GM21528 (cell line): ENCODE measurements around the gene SLC6A18.
"Not testable (repeated sequence)": the region's sequence is repeated elsewhere in the genome, so short reads cannot be mapped to it uniquely, and the experiment has no call there.

Source experiments
- ATAC-seq: cut with Tn5 transposase; IDR thresholded peaks from one replicate; pipeline ENCODE4 v1.9.1; 2021; ENCODE audit warnings: mild to moderate bottlenecking, moderate library complexity; ENCODE audit not compliant: unreplicated experiment, low FRiP score

SLC6A18 gene

DNA sequence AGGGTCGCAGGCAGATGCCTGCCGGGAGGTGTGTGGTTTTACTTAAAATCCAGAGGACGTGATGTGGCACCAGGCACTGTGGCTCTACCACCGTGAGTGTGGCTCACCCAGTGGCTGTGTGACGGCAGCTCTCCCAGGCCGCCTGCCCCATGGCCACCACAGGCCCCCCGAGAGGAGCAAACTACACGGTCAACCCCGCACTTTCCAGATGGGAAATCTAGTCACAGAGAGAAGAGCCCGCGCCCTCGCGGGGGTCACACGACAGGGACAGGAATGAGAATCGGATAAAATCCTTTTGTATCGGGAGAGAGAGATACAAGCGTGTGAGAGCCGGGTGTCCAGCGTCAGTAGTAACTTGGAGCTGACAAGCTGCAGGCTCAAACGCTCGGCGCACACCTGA, 45.2 kb downstream of the SLC6A18 start:
- ATAC-seq = no peak

DNA sequence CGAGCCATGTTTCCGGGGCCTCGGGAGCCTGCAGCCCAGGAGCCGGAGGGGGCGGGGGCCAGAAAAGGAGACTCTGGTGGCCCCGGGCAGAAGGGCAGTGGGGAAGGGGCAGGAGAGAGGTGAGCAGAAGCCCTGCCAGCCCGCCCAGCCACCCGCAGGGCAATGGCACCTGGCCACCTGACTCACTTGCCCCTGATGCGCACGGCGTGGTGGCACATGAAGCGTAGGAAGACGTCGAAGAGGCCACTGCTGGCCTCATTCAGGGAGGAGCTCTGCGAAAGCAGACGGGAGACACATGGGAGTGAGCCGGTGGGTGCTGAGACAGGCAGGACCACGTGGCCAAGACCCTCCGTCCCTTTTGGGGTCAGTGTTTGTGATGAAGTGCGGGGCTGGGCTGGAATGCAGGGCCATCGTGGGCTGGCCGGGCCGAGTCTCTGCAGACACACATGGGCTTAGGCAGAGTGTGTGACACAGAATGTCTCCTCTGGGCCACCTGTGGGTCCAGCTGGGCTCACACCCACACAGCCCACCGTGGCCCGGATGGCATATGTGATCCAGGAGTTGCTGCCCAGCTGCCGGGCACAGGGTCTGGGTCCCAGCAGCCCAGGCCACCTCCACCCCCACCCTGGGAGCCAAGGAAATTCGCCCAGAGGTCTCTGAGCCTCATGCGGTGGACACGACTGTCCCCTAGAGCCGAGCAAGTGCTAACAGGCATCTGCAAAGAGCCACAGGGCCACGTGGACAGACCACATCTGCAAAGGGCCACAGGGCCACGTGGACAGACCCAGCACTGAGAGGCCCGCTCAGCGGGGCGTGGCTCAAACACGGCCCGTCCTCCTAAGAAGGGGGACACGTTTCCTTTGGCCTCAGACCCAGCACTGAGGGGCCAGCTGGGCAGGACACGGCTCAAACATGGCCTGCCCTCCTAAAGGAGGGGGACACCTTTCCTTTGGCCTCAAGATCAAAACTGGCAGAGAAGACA, 46.0 kb downstream of the SLC6A18 start:
- no peak for ATAC-seq

DNA sequence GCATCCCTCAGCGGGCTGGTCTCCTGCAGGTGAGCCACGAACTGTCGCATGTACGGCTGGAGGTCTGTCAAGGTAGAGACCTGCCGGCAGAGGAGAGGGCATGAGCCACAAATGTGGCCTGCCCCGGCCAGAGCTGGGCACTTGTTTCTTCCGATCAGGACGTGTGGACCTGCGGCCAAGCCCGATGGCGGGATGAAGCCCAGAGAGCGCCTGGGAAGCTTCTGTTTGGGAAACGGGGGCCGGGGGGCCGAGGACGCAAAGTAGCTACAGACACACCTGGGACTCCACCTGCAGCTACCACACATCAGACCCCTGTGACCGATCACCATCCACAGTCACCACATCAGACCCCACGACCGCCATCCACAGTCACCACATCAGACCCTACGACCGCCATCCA, 47.0 kb downstream of the SLC6A18 start:
- no peak for ATAC-seq

DNA sequence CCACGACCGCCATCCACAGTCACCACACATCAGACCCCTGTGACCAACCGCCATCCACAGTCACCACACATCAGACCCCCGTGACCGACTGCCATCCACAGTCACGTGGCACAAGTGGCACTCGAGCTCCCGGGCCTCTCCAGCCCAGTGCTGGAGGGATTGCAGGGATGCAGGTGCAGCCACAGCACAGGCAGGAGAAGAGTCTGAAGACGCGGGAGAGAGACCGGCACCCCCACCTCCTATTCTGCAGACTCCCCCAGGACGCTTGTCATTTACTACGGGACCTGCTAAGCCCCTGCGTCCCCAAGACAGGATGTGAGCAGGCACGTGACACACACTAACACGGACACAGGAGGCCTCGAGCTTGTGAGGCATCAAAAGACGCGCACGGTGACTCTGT, 48.6 kb downstream of the SLC6A18 start:
- ATAC-seq = no peak

DNA sequence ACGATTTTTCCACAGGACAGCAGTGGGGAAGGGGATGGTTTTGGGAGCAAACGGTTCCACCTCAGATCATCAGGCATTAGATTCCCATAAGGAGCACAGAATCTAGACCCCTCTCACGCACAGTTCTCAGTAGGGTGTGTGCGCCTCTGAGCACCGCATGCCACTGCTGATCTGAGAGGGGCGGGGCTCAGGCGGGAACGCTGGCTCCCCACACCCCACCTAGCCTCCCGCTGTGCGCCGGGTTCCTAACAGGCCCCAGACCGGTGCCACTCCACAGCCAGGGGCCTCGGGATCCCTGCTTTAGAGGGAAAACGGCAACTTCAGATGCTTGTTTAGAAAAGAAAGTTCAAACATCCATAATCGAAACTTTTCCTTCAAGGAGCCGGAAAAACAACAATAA, 49.3 kb downstream of the SLC6A18 start:
- ATAC-seq = no peak

DNA sequence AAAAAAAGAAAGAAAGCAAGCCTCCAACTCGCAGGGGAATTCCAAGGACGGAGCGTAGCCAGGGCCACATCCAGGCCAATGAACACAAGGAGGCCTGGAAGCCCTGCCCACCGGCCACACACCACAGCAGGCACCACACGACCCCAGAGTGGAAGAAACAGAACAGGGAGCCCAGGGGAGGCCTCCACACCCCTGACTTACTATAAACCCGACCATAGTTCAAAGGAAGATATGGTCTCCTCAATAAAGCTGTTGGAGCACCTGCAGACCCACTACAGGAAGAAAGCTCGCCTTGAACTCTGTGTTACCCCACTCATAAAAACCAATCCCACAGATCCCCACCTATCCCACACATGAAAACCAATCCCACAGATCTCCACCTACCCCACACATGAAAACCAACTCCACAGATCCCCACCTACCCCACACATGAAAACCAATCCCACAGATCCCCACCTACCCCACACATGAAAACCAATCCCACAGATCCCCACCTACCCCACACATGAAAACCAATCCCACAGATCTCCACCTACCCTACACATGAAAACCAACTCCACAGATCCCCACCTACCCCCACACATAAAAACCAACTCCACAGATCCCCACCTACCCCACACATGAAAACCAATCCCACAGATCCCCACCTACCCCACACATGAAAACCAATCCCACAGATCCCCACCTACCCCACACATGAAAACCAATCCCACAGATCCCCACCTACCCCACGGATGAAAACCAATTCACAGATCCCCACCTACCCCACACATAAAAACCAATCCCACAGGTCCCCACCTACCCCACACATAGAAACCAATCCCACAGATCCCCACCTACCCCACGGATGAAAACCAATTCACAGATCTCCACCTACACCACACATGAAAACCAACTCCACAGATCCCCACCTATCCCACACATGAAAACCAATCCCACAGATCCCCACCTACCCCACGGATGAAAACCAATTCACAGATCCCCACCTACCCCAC, 50.5 kb downstream of the SLC6A18 start:
- not testable (repeated sequence) for ATAC-seq

DNA sequence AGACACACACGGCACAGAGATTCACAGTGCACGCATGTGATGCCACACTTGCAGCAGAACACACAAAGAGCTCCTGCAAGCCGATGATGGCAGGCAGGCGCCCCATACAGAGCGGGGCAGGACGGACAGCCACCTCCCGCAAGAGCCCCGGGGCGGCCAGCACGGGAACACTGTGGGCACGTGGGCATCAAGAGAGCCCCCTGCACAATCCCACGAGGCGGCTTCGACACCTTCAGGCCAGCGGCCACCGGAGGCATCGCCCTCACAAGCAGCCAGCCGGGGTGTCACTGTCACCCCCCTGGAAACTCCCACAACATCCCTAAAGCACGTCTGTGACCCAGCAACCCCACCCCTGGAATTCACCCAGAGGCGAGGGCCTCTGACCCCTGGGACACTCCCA, 51.7 kb downstream of the SLC6A18 start:
- no peak for ATAC-seq

DNA sequence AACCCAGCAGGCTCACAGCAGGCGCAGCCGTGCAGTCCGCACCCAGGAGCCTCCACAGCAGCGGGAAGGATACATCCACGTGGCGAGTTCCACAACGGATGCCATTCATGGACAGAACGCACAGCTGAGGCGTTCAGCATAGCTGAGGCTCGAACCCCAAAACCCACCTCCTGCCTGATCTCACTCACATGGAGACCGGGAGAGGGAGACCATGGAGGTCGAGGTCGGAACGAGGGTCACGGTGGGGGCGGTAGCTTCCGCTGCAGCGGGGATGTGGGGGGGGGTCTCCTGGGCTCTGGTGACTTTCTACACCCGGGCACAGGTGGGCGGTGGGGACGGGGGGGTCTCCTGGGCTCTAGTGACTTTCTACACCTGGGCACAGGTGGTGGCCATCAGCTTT, 52.1 kb downstream of the SLC6A18 start:
- ATAC-seq = no peak

DNA sequence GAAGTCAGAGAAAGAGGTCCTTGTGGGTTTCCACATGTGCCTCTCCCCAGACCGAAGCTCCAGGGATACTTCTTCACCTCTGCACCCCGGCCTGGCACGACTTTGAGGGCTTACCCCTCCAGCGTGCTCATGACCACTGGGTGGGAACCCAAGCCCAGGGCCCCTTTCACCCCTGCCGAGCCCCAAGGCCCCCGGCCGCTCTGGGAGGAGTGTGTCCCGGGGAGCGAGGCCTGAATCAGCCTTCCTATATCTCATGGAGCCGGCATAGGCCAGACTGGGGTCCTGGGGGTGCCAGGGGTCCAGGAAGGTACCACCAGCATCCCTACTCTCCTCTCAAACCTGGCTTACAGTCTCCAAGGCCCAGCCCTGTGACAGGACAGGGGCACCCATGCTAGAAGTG, 52.6 kb downstream of the SLC6A18 start:
- ATAC-seq = no peak

DNA sequence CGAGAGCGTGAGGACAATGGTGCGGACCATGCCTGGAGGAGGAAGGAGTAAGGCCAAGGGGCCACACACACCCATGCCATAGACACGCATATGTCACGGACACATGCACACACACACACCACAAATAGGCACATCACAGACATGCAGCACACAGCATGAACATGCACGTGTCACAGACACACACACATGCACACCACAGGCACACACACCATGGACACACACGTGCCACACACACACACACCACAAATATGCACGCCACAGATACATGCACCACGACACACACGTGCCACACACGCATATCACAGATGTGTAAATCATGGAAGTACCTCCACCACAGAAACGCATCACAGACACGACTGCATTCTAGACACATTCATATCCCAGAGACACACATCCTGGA, 53.0 kb downstream of the SLC6A18 start:
- ATAC-seq = no peak

DNA sequence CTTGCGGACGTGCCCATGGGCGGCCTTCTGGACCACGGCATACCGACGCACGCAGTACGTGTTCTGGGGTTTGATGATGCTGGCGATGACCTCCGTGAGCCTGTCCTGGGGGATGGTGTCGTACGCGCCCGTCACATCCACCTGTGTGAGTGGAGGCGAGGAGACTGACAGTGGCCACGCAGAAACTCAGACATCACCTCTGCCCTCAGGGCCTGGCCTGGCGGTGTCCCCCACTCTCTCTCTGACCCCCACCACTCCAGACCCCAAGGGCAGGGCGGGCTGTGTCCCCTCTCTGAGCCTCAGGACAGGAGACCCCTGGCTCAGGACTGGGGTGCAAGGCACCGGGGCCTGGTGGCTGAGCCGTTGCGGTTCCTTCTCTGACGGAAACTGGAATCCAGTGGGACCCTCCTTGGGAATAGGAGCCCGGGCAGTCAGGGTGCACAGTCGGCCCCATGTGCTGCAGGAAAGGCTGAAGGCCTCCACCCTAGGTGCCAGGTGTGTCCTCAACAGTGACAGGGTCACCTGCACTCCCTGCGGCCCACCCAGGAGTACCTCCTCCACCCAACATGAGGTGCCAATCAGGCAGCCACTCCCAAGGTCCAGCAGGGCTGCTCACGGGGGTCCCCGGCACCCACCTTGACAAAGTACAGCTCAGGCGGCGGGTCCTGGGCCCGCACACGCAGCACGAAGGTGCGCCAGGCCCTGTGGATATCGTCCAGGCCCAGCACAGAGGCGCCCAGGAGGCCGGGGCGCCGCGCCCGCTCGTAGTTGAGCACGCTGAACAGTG, 53.7 kb downstream of the SLC6A18 start:
- ATAC-seq = no peak

DNA sequence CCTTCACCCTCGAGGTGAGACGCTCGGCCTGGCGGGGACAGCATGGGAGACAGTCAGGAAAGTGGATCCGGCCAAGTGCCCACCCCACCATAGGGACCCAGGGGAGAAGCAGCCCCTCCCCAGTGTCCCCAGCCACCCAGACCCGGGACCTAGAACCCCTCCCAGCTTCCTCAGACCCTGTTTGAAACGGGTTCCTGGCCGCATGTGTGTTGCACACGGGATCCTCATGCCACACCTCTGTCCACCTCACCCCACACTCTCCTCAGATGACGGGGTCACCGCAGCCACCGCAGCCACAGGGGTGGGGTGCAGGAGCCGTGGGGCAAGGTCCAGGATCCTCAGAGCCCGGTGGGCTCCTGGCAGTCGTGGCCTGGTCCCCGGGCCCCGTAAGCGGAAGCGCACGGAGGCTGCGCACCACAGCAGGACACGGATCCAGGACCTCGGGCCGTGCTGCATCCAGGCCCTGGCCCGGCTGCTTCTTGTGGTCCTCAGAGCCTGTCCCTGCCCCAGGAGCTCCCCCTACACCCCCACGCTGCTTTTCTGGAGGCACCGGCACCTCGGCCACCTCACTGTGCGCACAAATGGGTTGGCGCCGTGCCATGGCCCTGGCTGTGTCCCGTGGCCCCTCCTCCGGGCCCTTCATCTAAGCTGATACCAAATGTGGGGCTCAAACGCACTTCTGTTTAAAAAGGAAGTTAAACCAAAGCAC, 54.4 kb downstream of the SLC6A18 start:
- no peak for ATAC-seq

DNA sequence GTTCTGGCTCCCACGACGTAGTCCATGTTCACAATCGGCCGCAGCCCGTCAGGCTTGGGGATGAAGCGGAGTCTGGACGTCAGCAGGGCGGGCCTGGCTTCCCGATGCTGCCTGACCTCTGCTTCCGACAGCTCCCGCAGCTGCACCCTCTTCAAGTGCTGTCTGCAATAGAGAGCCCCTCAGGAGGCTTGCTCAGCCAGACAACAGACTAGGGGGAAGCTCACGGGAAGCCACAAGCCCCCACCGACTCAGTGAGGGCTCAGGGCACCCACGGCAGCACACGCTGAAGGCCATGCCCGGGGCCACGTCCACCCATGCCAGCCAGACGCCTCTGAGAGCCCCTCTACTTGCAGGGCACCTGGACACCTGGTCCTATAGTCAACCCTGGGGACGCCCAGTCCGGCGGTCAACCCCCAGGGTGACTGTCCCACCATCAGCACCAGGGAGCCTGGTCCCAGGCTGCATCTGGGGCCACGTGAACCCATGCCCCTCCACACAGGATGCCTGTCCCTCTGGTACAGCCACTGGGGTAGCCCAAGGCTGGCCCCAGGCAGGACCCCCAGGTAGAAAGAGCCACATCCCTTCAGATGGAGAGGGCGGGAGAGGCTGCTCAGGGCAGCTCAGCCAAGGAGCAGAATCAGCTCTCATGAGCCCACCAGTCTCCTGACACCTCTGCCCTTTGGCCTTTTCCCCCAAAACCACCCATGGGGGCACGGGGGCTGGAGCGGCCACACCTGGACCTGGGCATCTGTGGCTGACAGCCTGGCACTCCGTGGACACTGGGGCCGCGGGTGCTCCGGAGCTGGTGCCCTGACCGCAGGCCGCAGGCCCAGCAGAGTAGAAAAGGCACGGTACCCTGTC, 55.2 kb downstream of the SLC6A18 start:
- ATAC-seq = no peak

DNA sequence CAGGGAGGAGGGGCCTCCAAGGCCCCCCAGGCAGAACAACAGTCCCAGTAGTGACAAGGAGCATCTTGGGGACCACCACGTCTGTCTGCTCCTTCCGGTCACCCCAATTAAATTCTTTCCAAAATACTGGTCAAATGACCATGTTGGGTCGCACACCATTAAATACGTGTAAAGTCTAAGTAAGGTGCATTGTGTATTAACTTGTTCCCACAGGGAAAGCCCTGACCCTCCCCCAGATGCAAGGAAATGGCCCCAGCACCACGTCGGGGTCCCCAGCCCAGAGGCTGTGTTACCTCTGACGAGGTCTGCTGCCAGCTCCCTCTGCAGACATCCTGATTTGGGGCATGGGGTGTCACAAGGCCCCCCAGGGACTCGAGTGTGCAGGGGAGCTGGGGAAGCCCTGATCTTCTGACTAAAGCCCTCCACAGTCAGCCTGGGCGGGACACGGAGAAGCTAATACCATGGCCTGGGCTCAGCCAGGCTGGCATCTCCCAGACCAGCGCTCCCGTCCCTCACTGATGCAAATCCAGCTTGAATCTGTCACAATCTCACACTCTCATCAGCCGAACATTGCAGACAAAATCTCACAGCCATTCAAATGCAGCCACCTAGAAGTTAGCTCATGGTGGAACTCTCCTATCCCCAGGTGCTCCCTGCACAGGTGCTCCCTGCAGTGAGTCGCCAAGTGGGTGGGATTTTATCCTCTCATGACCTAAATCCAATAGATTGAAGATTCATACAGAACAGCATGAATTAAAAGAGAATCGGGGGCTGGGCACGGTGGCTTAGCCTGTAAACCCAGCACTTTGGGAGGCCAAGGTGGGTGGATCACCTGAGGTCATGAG, 56.1 kb downstream of the SLC6A18 start:
- ATAC-seq = no peak

DNA sequence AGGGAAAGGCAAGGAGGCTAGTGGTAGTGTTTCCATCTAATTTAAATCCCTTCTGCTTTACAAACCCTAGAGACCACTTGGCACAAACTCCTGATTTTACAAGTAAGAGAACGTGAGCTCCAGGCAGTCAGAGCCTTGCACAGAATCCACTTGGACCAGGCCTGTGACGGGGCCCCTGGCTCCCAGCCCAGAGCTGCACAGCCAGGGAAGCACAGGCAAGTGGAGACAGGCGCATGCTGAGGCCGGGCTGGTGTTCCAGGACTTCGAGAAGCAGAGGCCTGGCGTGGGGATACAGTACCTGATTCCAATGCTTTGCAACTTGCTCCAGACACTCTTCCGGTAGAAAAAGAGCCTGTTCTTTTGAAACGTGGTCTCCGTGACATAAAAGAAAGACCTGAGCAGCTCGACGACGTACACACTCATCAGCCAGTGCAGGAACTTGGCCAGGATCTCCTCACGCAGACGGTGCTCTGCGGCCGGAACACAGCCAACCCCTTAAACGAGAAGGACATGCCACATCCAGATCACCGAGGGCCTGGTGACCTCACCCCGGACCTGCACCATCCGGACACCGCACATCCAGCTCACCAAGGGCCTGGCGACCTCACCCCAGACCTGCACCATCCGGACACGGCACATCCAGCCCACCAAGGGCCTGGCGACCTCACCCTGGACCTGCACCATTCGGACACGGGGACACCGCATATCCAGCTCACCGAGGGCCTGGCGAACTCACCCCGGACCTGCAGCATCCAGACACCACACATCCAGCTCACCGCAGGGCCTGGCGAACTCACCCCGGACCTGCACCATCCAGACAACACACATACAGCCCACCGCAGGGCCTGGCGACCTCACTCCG, 57.2 kb downstream of the SLC6A18 start:
- ATAC-seq = no peak

DNA sequence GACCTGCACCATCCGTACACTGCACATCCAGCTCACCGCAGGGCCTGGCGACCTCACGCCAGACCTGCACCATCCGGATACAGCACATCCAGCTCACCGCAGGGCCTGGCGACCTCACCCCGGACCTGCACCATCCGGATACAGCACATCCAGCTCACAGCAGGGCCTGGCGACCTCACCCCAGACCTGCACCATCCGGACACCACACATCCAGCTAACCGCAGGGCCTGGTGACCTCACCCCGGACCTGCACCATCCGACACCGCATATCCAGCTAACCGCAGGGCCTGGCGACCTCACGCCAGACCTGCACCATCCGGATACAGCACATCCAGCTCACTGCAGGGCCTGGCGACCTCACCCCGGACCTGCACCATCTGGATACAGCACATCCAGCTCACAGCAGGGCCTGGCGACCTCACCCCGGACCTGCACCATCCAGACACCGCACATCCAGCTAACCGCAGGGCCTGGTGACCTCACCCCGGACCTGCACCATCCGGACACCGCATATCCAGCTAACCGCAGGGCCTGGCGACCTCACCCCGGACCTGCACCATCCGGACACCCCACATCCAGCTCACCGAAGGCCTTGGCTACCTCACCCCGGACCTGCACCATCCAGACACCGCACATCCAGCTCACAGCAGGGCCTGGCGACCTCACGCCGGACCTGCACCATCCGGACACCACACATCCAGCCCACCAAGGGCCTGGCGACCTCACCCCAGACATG, 58.0 kb downstream of the SLC6A18 start:
- not testable (repeated sequence) for ATAC-seq

DNA sequence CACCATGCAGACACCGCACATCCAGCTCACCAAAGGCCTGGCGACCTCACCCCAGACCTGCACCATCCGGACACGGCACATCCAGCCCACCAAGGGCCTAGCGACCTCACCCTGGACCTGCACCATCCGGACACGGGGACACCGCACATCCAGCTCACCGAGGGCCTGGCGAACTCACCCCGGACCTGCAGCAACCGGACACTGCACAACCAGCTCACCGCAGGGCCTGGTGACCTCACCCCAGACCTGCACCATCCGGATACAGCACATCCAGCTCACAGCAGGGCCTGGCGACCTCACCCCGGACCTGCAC, 58.5 kb downstream of the SLC6A18 start:
- ATAC-seq = not testable (repeated sequence)
